Gastrocnemius medialis (tissue), 4 donors: ENCODE results near the gene NDUFB10. TPM values are rescaled to one million over a fixed set of nuclear protein-coding genes. Genes with fewer than 3 reads are reported as not detected.
"Not testable (repeated sequence)": the region's sequence is repeated elsewhere in the genome, so short reads cannot be mapped to it uniquely, and the experiment has no call there.

Experiments used
- ATAC-seq, 2 donors: fragments of 150-250 bp; one replicate each; pipeline ENCODE4 v1.9.1; 2016
- DNase-seq, 2 donors: peaks; one replicate each; pipeline ENCODE4 v3.0.0-alpha.2; 2019
- H3K27ac ChIP-seq, 4 donors: fragments of 200-600 bp; sonication (generic); 1 replicate in 1 of 4; 2 replicates in 3 of 4; pipeline ENCODE4 v1.5.1; 2016 to 2018; ENCODE audit warnings: mild to moderate bottlenecking in 2 of 4, moderate library complexity in 1 of 4
- H3K27me3 ChIP-seq, 3 donors: fragments of 200-600 bp; sonication (generic) in 2 of 3; 1 replicate in 1 of 3; 2 replicates in 2 of 3; pipeline versions ENCODE4 v1.5.1 to v1.6.0; 2016 to 2019; ENCODE audit warnings: mild to moderate bottlenecking in 1 of 3, moderate library complexity in 1 of 3
- H3K36me3 ChIP-seq, 2 donors: fragments of 200-600 bp; sonication (generic) in 1 of 2; one replicate each; pipeline ENCODE4 v1.5.1; 2017 to 2018
- H3K4me1 ChIP-seq, 2 donors: fragments of 200-600 bp; sonication (generic) in 1 of 2; one replicate each; pipeline ENCODE4 v1.5.1; 2016 to 2017; ENCODE audit warnings: mild to moderate bottlenecking in 2 of 2
- H3K4me3 ChIP-seq, 4 donors: fragments of 200-600 bp; sonication (generic) in 3 of 4; 1 replicate in 1 of 4; 2 replicates in 3 of 4; pipeline ENCODE4 v1.5.1; 2016 to 2019; ENCODE audit warnings: mild to moderate bottlenecking in 2 of 4
- H3K9me3 ChIP-seq, 3 donors: fragments of 200-600 bp; sonication (generic) in 2 of 3; 1 replicate in 1 of 3; 2 replicates in 2 of 3; pipeline ENCODE4 v1.5.1; 2016 to 2019
- POLR2A ChIP-seq, 2 donors: fragments of 450-650 bp; IDR thresholded peaks; one replicate each; pipeline ENCODE4 v1.6.1; 2017; ENCODE audit warnings: antibody characterized with exemption in 2 of 2, mild to moderate bottlenecking in 2 of 2, moderate library complexity in 2 of 2
- in situ Hi-C, 4 donors: fragments of 200-750 bp; cut with MboI; loops; one replicate each; pipeline versions ENCODE4 v1.15.0 to v1.8.0; 2017; ENCODE audit warnings: low sequenced_read_pairs in 4 of 4
- intact Hi-C: fragments of 100-400 bp; cut with DNase I; formaldehyde crosslinking; loops from one replicate; pipeline ENCODE4 v1.15.1; 2023; ENCODE audit warnings: low total_unique reads
- total RNA-seq, 4 donors: library from RNA; depleted of rRNA; stranded (reverse); fragments of >200 nt; gene quantifications; one replicate each; pipeline versions ENCODE4 v1.1.0 to v1.2.3, GENCODE V29; 2016
- TF ChIP-seq, protein P1 (sequence below), 5 experiments: fragments of 450-650 bp in 3 of 5; fragments of 200-600 bp in 2 of 5; sonication (generic) in 2 of 5; IDR thresholded peaks in 4 of 5; conservative IDR thresholded peaks in 1 of 5; 1 replicate in 4 of 5; 2 replicates in 1 of 5; pipeline ENCODE4 v1.5.1; 2016 to 2019; ENCODE audit warnings: antibody characterized with exemption in 5 of 5, mild to moderate bottlenecking in 3 of 5, moderate library complexity in 3 of 5

The NDUFB10 gene
- total RNA-seq, 4 donors from 2014 or later = 530 to 1,014 (median 743) TPM

DNA sequence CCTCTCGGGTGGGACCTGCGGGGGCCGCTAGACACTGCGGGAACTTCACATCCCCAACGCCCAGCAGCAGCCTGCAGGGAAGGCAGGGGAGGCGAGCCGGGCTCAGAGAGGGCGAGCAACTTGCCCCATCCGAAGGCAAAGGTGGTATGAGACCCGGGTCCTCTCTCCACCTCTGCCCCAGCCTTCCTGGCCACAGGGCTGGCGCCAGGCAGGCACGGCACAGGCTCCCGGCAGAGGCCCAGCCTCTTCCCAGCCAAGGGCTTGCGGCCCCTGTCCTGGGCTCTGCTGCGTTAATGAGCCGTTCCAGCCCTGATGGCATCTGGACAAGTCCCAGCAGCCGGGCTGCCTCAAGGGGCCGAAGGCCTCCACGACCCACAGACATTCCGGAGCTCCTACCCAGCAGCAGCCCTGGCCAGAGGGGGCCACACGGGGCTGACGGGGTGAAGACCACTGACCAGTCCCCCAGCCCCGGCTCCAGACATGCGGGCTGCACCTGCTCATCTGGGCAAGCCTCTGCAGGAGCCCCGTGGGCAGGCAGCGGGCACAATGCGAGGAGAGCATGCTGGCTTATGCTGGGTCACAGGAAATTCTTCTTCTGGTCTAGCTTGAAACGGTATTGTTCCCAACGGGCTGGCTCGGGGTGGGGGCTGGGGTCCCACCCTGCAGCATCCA, 39.9 kb upstream of the NDUFB10 start:
- H3K36me3 ChIP-seq = no peaks in the 10 kb centered on the region
- DNase-seq (no peak), ATAC-seq (no peak)
- in situ Hi-C loops = no loop called here
- TF ChIP-seq POLR2A (IDR thresholded peaks at IDR 0.05) = no peak
- TF ChIP-seq, protein P1, sequence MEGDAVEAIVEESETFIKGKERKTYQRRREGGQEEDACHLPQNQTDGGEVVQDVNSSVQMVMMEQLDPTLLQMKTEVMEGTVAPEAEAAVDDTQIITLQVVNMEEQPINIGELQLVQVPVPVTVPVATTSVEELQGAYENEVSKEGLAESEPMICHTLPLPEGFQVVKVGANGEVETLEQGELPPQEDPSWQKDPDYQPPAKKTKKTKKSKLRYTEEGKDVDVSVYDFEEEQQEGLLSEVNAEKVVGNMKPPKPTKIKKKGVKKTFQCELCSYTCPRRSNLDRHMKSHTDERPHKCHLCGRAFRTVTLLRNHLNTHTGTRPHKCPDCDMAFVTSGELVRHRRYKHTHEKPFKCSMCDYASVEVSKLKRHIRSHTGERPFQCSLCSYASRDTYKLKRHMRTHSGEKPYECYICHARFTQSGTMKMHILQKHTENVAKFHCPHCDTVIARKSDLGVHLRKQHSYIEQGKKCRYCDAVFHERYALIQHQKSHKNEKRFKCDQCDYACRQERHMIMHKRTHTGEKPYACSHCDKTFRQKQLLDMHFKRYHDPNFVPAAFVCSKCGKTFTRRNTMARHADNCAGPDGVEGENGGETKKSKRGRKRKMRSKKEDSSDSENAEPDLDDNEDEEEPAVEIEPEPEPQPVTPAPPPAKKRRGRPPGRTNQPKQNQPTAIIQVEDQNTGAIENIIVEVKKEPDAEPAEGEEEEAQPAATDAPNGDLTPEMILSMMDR (IDR thresholded peaks at IDR 0.05 in 4 of 5, conservative IDR thresholded peaks at IDR 0.05 in 1 of 5) = no peak
- intact Hi-C loops = no loop called here
- H3K4me1 ChIP-seq = no peaks in the 10 kb centered on the region
- H3K4me3 ChIP-seq = no peak overlapping the region
- H3K27ac ChIP-seq = no peak overlapping the region
- H3K9me3 ChIP-seq = no peaks in the 10 kb centered on the region
- peaks cover 75 to 80% (median 77%) of the 10 kb centered on the region in 3 donors for H3K27me3 ChIP-seq

DNA sequence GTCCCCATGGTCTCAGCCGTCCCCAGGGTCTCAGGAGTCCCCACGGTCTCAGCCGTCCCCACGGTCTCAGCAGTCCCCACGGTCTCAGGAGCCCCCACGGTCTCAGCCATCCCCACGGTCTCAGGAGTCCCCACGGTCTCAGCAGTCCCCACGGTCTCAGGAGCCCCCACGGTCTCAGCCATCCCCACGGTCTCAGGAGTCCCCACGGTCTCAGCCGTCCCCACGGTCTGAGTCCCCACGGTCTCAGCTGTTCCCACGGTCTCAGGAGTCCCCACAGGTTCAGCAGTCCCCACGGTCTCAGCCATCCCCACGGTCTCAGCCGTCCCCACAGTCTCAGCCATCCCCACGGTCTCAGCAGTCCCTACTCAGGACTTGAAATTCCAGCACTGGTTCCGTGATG, 39.2 kb upstream of the NDUFB10 start:
- H3K36me3 ChIP-seq, H3K4me3 ChIP-seq, ATAC-seq, H3K9me3 ChIP-seq, in situ Hi-C loops, H3K4me1 ChIP-seq, DNase-seq, H3K27ac ChIP-seq, intact Hi-C loops: not testable (repeated sequence)
- H3K27me3 ChIP-seq = peaks cover 70 to 78% (median 73%) of the 10 kb centered on the region in 3 donors

DNA sequence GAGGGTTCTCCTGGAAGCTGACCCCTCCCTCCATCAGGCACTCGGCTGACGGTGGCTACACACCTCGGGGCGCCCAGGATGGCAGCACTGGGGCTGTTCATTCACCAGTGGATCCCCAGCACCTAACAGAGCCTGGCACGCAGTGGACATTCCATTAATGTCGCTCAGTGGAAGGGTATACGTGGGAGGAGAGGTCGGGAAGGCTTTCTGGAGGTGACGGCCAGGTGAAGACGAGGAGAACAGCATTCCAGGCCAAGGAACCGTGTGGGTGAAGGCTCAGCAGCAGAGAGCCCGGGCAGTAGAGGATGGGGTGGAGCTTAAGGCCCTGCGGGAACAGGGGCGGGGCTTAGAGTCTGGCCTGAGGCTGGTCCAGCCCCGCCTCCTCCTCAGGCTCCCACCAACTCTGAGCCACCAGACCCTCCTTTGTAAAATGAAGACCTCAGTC, 38.6 kb upstream of the NDUFB10 start:
- intact Hi-C loops = no loop called here
- Histone ChIP-seq H3K4me3 (no peak overlapping the region), H3K36me3 (no peaks in the 10 kb centered on the region), H3K27me3 (peaks cover 69 to 73% (median 70%) of the 10 kb centered on the region in 3 donors), H3K27ac (no peak overlapping the region), H3K9me3 (no peaks in the 10 kb centered on the region), H3K4me1 (no peaks in the 10 kb centered on the region)
- ATAC-seq = no peak
- TF ChIP-seq, protein P1 (IDR thresholded peaks at IDR 0.05 in 4 of 5, conservative IDR thresholded peaks at IDR 0.05 in 1 of 5) = no peak
- TF ChIP-seq POLR2A (IDR thresholded peaks at IDR 0.05) = no peak
- in situ Hi-C loops = no loop called here
- no peak for DNase-seq

DNA sequence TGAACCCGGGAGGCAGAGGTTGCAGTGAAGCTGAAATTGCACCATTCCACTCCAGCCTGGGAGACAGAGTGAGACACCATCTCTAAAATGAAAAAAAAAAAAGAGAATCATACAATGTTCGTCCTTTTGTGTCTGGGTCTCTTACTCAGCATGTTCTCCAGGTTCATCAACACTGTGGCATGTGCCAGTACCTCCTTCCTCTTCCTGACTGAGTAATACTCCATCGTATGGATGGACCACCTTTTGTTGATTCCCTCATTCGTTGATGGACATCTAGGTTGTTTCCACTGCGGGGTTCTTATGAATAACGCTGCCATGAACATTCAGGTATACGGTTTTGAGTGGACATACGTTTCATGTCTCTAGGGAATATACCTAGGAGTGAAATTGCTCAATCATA, 37.0 kb upstream of the NDUFB10 start:
- H3K27ac ChIP-seq = no peak overlapping the region
- H3K4me3 ChIP-seq = no peak overlapping the region
- no peak for TF ChIP-seq POLR2A (IDR thresholded peaks at IDR 0.05)
- TF ChIP-seq, protein P1 (IDR thresholded peaks at IDR 0.05 in 4 of 5, conservative IDR thresholded peaks at IDR 0.05 in 1 of 5) = no peak
- in situ Hi-C loops = no loop called here
- DNase-seq (no peak), ATAC-seq (no peak)
- H3K27me3 ChIP-seq = peaks cover 54 to 58% (median 57%) of the 10 kb centered on the region in 3 donors
- H3K9me3 ChIP-seq = no peaks in the 10 kb centered on the region
- intact Hi-C loops = no loop called here
- H3K36me3 ChIP-seq = no peaks in the 10 kb centered on the region
- H3K4me1 ChIP-seq = no peaks in the 10 kb centered on the region

DNA sequence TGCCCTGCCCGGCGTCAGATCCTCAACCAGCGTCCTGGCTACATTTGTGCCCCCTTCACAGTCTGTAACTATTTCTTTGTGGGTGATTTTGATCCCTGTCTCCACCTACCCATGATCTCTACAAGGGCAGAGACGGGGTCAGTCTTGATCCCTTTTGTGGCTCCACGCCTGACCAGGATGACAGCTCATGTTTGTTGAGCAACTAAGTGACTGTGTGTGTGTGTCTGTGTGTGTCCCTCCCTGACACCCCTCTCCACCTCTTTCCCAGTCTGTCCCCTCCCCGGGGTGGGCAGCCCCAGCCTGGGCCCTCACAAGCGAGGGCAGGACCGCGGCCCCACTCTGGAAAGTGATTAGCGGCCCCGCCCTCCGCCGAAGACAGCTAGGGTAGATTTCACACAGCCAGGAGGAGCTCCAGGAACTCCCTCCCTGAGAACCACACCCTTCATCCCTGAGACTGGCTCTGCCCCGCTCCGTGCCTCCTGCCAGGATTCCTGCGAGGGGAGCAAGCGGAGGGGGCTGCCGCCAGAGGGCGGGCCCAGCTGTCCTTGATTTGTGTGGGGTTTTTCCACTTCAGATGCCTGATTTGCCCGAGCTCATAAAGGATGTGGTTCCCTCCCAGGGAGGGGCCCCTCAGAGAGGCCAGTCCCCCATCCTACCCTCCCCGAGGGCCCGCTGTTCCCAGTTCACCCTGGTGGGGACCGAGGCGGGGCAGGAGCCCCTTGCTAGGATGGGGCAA, 35.9 kb upstream of the NDUFB10 start:
- H3K4me3 ChIP-seq = no peak overlapping the region
- no peaks in the 10 kb centered on the region for H3K36me3 ChIP-seq
- ATAC-seq = no peak
- no peaks in the 10 kb centered on the region for H3K9me3 ChIP-seq
- DNase-seq = no peak
- in situ Hi-C loops (no loop called here), intact Hi-C loops (no loop called here)
- H3K4me1 ChIP-seq = no peaks in the 10 kb centered on the region
- TF ChIP-seq, protein P1 (IDR thresholded peaks at IDR 0.05 in 4 of 5, conservative IDR thresholded peaks at IDR 0.05 in 1 of 5) = peak in 2 of 5 experiments; percentile 22 to 36
- no peak for TF ChIP-seq POLR2A (IDR thresholded peaks at IDR 0.05)
- peaks cover 48 to 54% (median 52%) of the 10 kb centered on the region in 3 donors for H3K27me3 ChIP-seq
- no peak overlapping the region for H3K27ac ChIP-seq
